Neural cell (in vitro differentiated cells): ENCODE measurements around the gene MAPK8. TPM values are rescaled to one million over a fixed set of nuclear protein-coding genes. Genes with fewer than 3 reads are reported as not detected.

Source experiments
- H2AFZ ChIP-seq: fragments of 200-600, 300-800 bp; sonication (generic), shearing (Covaris generic); 2 replicates; pipeline ENCODE4 v1.6.0; 2014; ENCODE audit warnings: low read depth, mild to moderate bottlenecking, antibody characterized with exemption, low read length, moderate library complexity
- H3F3A ChIP-seq: fragments of 200-600 bp; shearing (Covaris generic); 2 replicates; pipeline ENCODE4 v1.6.1; 2016; ENCODE audit warnings: mild to moderate bottlenecking, moderate library complexity, mixed read lengths, antibody characterized with exemption, low read length; ENCODE audit not compliant: insufficient read depth, poor library complexity, severe bottlenecking
- H3K27ac ChIP-seq: fragments of 200-600, 300-800 bp; sonication (generic), shearing (Covaris generic); 2 replicates; pipeline ENCODE4 v1.5.1; 2014; ENCODE audit warnings: mild to moderate bottlenecking, low read length, moderate library complexity
- H3K27me3 ChIP-seq: fragments of 300-800, 200-600 bp; sonication (generic), shearing (Covaris generic); 2 replicates; pipeline ENCODE4 v1.6.0; 2014; ENCODE audit warnings: mild to moderate bottlenecking, low read depth, low read length, moderate library complexity; ENCODE audit not compliant: insufficient read depth
- H3K36me3 ChIP-seq: fragments of 300-800, 200-600 bp; sonication (generic), shearing (Covaris generic); 2 replicates; pipeline ENCODE4 v1.5.1; 2014; ENCODE audit warnings: mild to moderate bottlenecking, antibody characterized with exemption, low read length, moderate library complexity; ENCODE audit not compliant: insufficient read depth
- H3K4me2 ChIP-seq: fragments of 300-800, 200-600 bp; sonication (generic), shearing (Covaris generic); 2 replicates; pipeline ENCODE4 v1.6.0; 2014; ENCODE audit warnings: mild to moderate bottlenecking, low read length
- H3K4me3 ChIP-seq: fragments of 300-800, 200-600 bp; sonication (generic), shearing (Covaris generic); 2 replicates; pipeline ENCODE4 v1.5.1; 2014; ENCODE audit warnings: mild to moderate bottlenecking, low read length, moderate library complexity
- H3K79me2 ChIP-seq: fragments of 200-600 bp; shearing (Covaris generic); replicated peaks from 2 replicates; pipeline ENCODE4 v1.6.0; 2014; ENCODE audit warnings: mild to moderate bottlenecking, low read length, moderate library complexity; ENCODE audit not compliant: insufficient read depth
- H3K9ac ChIP-seq: fragments of 300-800, 200-600 bp; sonication (generic), shearing (Covaris generic); 2 replicates; pipeline ENCODE4 v1.6.1; 2016; ENCODE audit warnings: mild to moderate bottlenecking, low read length, mixed read lengths
- H3K9me2 ChIP-seq: fragments of 200-600 bp; shearing (Covaris generic); 2 replicates; pipeline ENCODE4 v1.6.1; 2016; ENCODE audit warnings: mild to moderate bottlenecking, low read length, mixed read lengths; ENCODE audit not compliant: insufficient read depth
- H3K9me3 ChIP-seq: fragments of 200-600, 300-800 bp; sonication (generic), shearing (Covaris generic); 2 replicates; pipeline ENCODE4 v1.6.1; 2016; ENCODE audit warnings: mild to moderate bottlenecking, mixed run types, low read length, moderate library complexity, mixed read lengths
- H4K20me1 ChIP-seq: fragments of 200-600 bp; shearing (Covaris generic); 2 replicates; pipeline ENCODE4 v1.6.1; 2016; ENCODE audit warnings: mild to moderate bottlenecking, mixed run types; ENCODE audit not compliant: insufficient read depth
- CTCF ChIP-seq: fragments of 450-650 bp; IDR thresholded peaks from 2 replicates; pipeline ENCODE4 v1.5.1; 2014; ENCODE audit warnings: antibody characterized with exemption, mild to moderate bottlenecking, moderate library complexity; ENCODE audit not compliant: poor library complexity, severe bottlenecking
- EP300 ChIP-seq: fragments of 450-650 bp; conservative IDR thresholded peaks from 2 replicates; pipeline ENCODE4 v1.6.1; 2014; ENCODE audit warnings: antibody characterized with exemption, mild to moderate bottlenecking, moderate library complexity; ENCODE audit not compliant: poor library complexity, severe bottlenecking
- EZH2 ChIP-seq: fragments of 200-600, 300-800 bp; shearing (Covaris generic), sonication (generic); IDR thresholded peaks from 2 replicates; pipeline ENCODE4 v1.6.1; 2014; ENCODE audit warnings: antibody characterized with exemption, low read length, borderline replicate concordance, mild to moderate bottlenecking; ENCODE audit not compliant: insufficient read depth, poor library complexity, severe bottlenecking
- MXI1 ChIP-seq: fragments of 450-650 bp; conservative IDR thresholded peaks from 2 replicates; pipeline ENCODE4 v1.6.1; 2014; ENCODE audit warnings: antibody characterized with exemption, mild to moderate bottlenecking; ENCODE audit not compliant: poor library complexity, severe bottlenecking
- POLR2AphosphoS5 ChIP-seq: IDR thresholded peaks from 2 replicates; pipeline ENCODE4 v1.6.1; 2012
- RAD21 ChIP-seq: fragments of 450-650 bp; conservative IDR thresholded peaks from 2 replicates; pipeline ENCODE4 v1.6.1; 2014; ENCODE audit warnings: antibody characterized with exemption, mild to moderate bottlenecking, moderate library complexity
- REST ChIP-seq: IDR thresholded peaks from 2 replicates; pipeline ENCODE4 v1.6.1; 2012; ENCODE audit warnings: borderline replicate concordance
- SMC3 ChIP-seq: fragments of 450-650 bp; conservative IDR thresholded peaks from 2 replicates; pipeline ENCODE4 v1.6.1; 2014; ENCODE audit warnings: antibody characterized with exemption, mild to moderate bottlenecking, moderate library complexity; ENCODE audit not compliant: poor library complexity
- TAF1 ChIP-seq: IDR thresholded peaks from 2 replicates; pipeline ENCODE4 v1.6.1; 2012; ENCODE audit warnings: low read depth
- polyA plus RNA-seq: library from polyadenylated mRNA; depleted of rRNA; stranded (reverse); fragments of >200 nt; gene quantifications from 2 replicates; pipeline ENCODE4 v1.2.3, GENCODE V29; 2014

Gene MAPK8
- polyA plus RNA-seq, 1 donor from 2014 or later = 187 TPM

GRCh38 chr10:48455392-48456151 lies 149.1 kb downstream of the MAPK8 start:
- Histone ChIP-seq H3K79me2 (no peaks in the 10 kb centered on the region), H2AFZ (no peak overlapping the region)
- TF ChIP-seq TAF1 (no peak), EZH2 (no peak), EP300 (no peak), RAD21 (no peak), SMC3 (no peak)

GRCh38 chr10:48456361-48456804 lies 149.9 kb downstream of the MAPK8 start:
- H3K9me3 ChIP-seq = peaks cover 2% of the 10 kb centered on the region
- no peak overlapping the region for H3K4me2 ChIP-seq
- no peaks in the 10 kb centered on the region for H4K20me1 ChIP-seq
- no peaks in the 10 kb centered on the region for H3K36me3 ChIP-seq
- H3K27me3 ChIP-seq = no peaks in the 10 kb centered on the region
- no peak overlapping the region for H3K9ac ChIP-seq
- no peaks in the 10 kb centered on the region for H3F3A ChIP-seq
- TF ChIP-seq POLR2AphosphoS5 (no peak), EZH2 (no peak), MXI1 (no peak), CTCF (no peak), EP300 (no peak), RAD21 (no peak), REST (no peak)
- no peak overlapping the region for H3K27ac ChIP-seq
- H3K79me2 ChIP-seq = no peaks in the 10 kb centered on the region
- no peak overlapping the region for H3K4me3 ChIP-seq
- no peak overlapping the region for H2AFZ ChIP-seq
- H3K9me2 ChIP-seq = no peaks in the 10 kb centered on the region

More at GRCh38 chr10:48455392-48456151, 149.1 kb downstream of the MAPK8 start:
- Histone ChIP-seq H3K4me3 (no peak overlapping the region), H3K36me3 (no peaks in the 10 kb centered on the region), H3K9ac (no peak overlapping the region), H3K27me3 (no peaks in the 10 kb centered on the region), H3K4me2 (no peak overlapping the region), H3F3A (no peaks in the 10 kb centered on the region), H3K27ac (no peak overlapping the region), H4K20me1 (no peaks in the 10 kb centered on the region), H3K9me3 (peaks cover 2% of the 10 kb centered on the region), H3K9me2 (no peaks in the 10 kb centered on the region)
